Effector CD8-positive, alpha-beta T cell (primary cell): ENCODE measurements around the gene ABHD16B.

Experiments used
- DNase-seq: peaks from one replicate; lab custom pipeline; 2025; lab: John Stamatoyannopoulos, UW
- total RNA-seq, 4 experiments: gene quantifications; one replicate each; lab custom pipeline; 2026; lab: John Stamatoyannopoulos, UW

ABHD16B gene
- total RNA-seq: 0 to 0.37 (median 0.10) reads per million in 4 experiments

- no peak for DNase-seq
Measured at GRCh38 chr20:63861365-63861934, at the start of gene ABHD16B. TSS of gene ABHD16B (plus strand) at chr20:63861498. CDS start at chr20:63861541, 43 bp downstream.

- no peak for DNase-seq
Measured at GRCh38 chr20:63814891-63815614, 46.2 kb upstream of the ABHD16B start.

GRCh38 chr20:63815615-63816253 is 45.6 kb upstream of the ABHD16B start:
- no peak for DNase-seq

GRCh38 chr20:63819224-63819921 is 41.9 kb upstream of the ABHD16B start:
- DNase-seq: no peak

GRCh38 chr20:63821811-63822210 is 39.5 kb upstream of the ABHD16B start:
- no peak for DNase-seq

- no peak for DNase-seq
Measured at GRCh38 chr20:63822276-63822696, 39.0 kb upstream of the ABHD16B start.

- DNase-seq: no peak
Measured at GRCh38 chr20:63823691-63824311, 37.5 kb upstream of the ABHD16B start.

GRCh38 chr20:63825331-63826118 is 35.8 kb upstream of the ABHD16B start:
- DNase-seq: no peak

- no peak for DNase-seq
Measured at GRCh38 chr20:63826753-63827152, 34.5 kb upstream of the ABHD16B start.

- DNase-seq: no peak
Measured at GRCh38 chr20:63828124-63828523, 33.2 kb upstream of the ABHD16B start.

- no peak for DNase-seq
Measured at GRCh38 chr20:63828545-63828944, 32.8 kb upstream of the ABHD16B start.

- DNase-seq: no peak
Measured at GRCh38 chr20:63828951-63829350, 32.3 kb upstream of the ABHD16B start.

GRCh38 chr20:63829603-63829944 is 31.7 kb upstream of the ABHD16B start:
- no peak for DNase-seq

- no peak for DNase-seq
Measured at GRCh38 chr20:63829945-63830835, 31.1 kb upstream of the ABHD16B start.

- no peak for DNase-seq
Measured at GRCh38 chr20:63830841-63831588, 30.3 kb upstream of the ABHD16B start, which contains the start of gene ZBTB46. TSS of gene ZBTB46 (minus strand) at chr20:63831264. CDS start at chr20:63790757, 40,507 bp downstream.

GRCh38 chr20:63831646-63831992 is 29.7 kb upstream of the ABHD16B start:
- no peak for DNase-seq

GRCh38 chr20:63831993-63832686 is 29.2 kb upstream of the ABHD16B start:
- DNase-seq: no peak

- DNase-seq: no peak
Measured at GRCh38 chr20:63833776-63834490, 27.4 kb upstream of the ABHD16B start.
